Activated naive CD8-positive, alpha-beta T cell treated with anti-CD3 and anti-CD28 coated beads for 36 hours (primary cell): ENCODE measurements around the gene VPS4A. TPM values are rescaled to one million over a fixed set of nuclear protein-coding genes. Genes with fewer than 3 reads are reported as not detected.
"Not testable (repeated sequence)": the region's sequence is repeated elsewhere in the genome, so short reads cannot be mapped to it uniquely, and the experiment has no call there.

ENCODE experiments used
- DNase-seq: peaks from one replicate; pipeline ENCODE4 v3.0.0; 2021
- H3K27ac Mint-ChIP-seq: one replicate; pipeline ENCODE4 v1.8.0; 2022; ENCODE audit warnings: mild to moderate bottlenecking, moderate library complexity, mixed read lengths
- H3K27me3 Mint-ChIP-seq: one replicate; pipeline ENCODE4 v1.8.0; 2022; ENCODE audit warnings: mild to moderate bottlenecking, mixed read lengths
- H3K36me3 Mint-ChIP-seq: one replicate; pipeline ENCODE4 v1.8.0; 2021; ENCODE audit warnings: mild to moderate bottlenecking, mixed read lengths
- H3K4me1 Mint-ChIP-seq: one replicate; pipeline ENCODE4 v1.8.0; 2021; ENCODE audit warnings: mixed read lengths
- H3K4me3 Mint-ChIP-seq: one replicate; pipeline ENCODE4 v1.8.0; 2022; ENCODE audit warnings: mild to moderate bottlenecking, moderate library complexity, mixed read lengths
- H3K9me3 Mint-ChIP-seq: one replicate; pipeline ENCODE4 v1.8.0; 2022; ENCODE audit warnings: mixed read lengths
- total RNA-seq, 2 experiments: library from RNA; stranded (reverse); gene quantifications; one replicate each; pipeline ENCODE4 v1.2.3, GENCODE V29; 2021

Gene VPS4A
- total RNA-seq, 2 experiments from 2014 or later: 27.0 to 28.6 TPM

- H3K4me3 Mint-ChIP-seq, H3K27me3 Mint-ChIP-seq, H3K9me3 Mint-ChIP-seq, H3K4me1 Mint-ChIP-seq, DNase-seq, H3K27ac Mint-ChIP-seq, H3K36me3 Mint-ChIP-seq: not testable (repeated sequence)
These were observed 48.9 kb downstream of the VPS4A start for GRCh38 chr16:69360070-69360469.

GRCh38 chr16:69363281-69363717 is 52.1 kb downstream of the VPS4A start:
- Mint-ChIP-seq H3K9me3 (no peaks in the 10 kb centered on the region), H3K27me3 (no peaks in the 10 kb centered on the region), H3K4me1 (peaks cover 11% of the 10 kb centered on the region), H3K4me3 (no peak overlapping the region), H3K36me3 (peaks cover 9% of the 10 kb centered on the region), H3K27ac (no peak overlapping the region)
- DNase-seq: no peak

DNA sequence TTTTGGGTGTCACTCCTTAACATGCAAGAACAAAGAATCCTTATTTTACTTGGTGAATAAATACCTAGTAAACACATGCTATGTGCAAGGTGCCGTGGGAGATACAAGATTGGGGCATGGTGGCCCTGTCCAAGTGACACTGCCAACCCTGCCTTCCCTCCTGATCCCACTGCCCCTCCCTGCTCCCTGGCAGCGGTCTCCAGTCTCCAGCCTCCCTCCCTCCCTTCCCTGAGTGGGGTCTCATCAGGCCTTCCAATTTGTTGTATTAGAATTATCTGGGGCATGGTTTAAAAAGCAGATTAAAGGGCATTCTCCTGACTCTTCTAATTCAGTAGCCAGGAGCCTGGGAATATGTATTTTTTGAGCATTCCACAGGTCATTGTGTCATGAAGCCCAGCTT is 52.9 kb downstream of the VPS4A start:
- Mint-ChIP-seq H3K27me3 (no peaks in the 10 kb centered on the region), H3K4me1 (peaks cover 11% of the 10 kb centered on the region), H3K27ac (no peak overlapping the region), H3K9me3 (no peaks in the 10 kb centered on the region), H3K4me3 (no peak overlapping the region), H3K36me3 (peaks cover 9% of the 10 kb centered on the region)
- DNase-seq: no peak

GRCh38 chr16:69365901-69366300 is 54.8 kb downstream of the VPS4A start:
- DNase-seq: no peak
- peaks cover 11% of the 10 kb centered on the region for H3K4me1 Mint-ChIP-seq
- H3K9me3 Mint-ChIP-seq: no peaks in the 10 kb centered on the region
- H3K27me3 Mint-ChIP-seq: no peaks in the 10 kb centered on the region
- H3K36me3 Mint-ChIP-seq: peaks cover 18% of the 10 kb centered on the region
- no peak overlapping the region for H3K27ac Mint-ChIP-seq
- H3K4me3 Mint-ChIP-seq: no peak overlapping the region

GRCh38 chr16:69366431-69366830 is 55.3 kb downstream of the VPS4A start:
- Mint-ChIP-seq H3K9me3 (no peaks in the 10 kb centered on the region), H3K27ac (no peak overlapping the region), H3K27me3 (no peaks in the 10 kb centered on the region), H3K4me3 (no peak overlapping the region), H3K36me3 (peaks cover 20% of the 10 kb centered on the region), H3K4me1 (peaks cover 11% of the 10 kb centered on the region)
- no peak for DNase-seq

- peaks cover 23% of the 10 kb centered on the region for H3K36me3 Mint-ChIP-seq
- H3K4me1 Mint-ChIP-seq: peaks cover 11% of the 10 kb centered on the region
- no peak overlapping the region for H3K4me3 Mint-ChIP-seq
- no peaks in the 10 kb centered on the region for H3K9me3 Mint-ChIP-seq
- H3K27me3 Mint-ChIP-seq: no peaks in the 10 kb centered on the region
- no peak overlapping the region for H3K27ac Mint-ChIP-seq
- DNase-seq: no peak
These were observed 56.8 kb downstream of the VPS4A start for GRCh38 chr16:69367980-69368379.

GRCh38 chr16:69368866-69369265 is 57.7 kb downstream of the VPS4A start:
- Mint-ChIP-seq H3K36me3 (peaks cover 21% of the 10 kb centered on the region), H3K27ac (no peak overlapping the region)
- DNase-seq: no peak

DNA sequence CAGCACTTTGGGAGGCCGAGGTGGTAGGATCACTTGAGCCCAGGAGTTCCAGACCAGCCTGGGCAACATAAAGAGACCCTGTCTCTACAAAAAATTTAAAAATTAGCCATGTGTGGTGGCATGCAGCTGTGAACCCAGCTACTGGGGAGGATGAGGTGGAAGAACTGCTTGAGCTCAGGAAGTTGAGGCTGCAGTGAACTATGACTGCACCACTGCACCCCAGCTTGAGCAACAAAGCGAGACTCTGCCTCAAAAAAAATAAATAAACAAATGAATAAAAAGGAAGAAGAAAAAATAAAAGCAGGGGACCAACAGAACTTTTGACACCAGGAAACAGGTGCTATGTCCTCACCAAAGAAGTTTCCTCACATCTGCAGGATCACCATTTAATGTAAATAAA is 60.4 kb downstream of the VPS4A start:
- no peak for DNase-seq
- H3K4me1 Mint-ChIP-seq: peaks cover 9% of the 10 kb centered on the region
- H3K27ac Mint-ChIP-seq: no peak overlapping the region
- H3K9me3 Mint-ChIP-seq: no peaks in the 10 kb centered on the region
- no peak overlapping the region for H3K4me3 Mint-ChIP-seq
- peaks cover 19% of the 10 kb centered on the region for H3K36me3 Mint-ChIP-seq
- no peaks in the 10 kb centered on the region for H3K27me3 Mint-ChIP-seq

More at GRCh38 chr16:69368866-69369265, 57.7 kb downstream of the VPS4A start:
- Mint-ChIP-seq H3K4me1 (peaks cover 12% of the 10 kb centered on the region), H3K27me3 (no peaks in the 10 kb centered on the region), H3K4me3 (no peak overlapping the region), H3K9me3 (no peaks in the 10 kb centered on the region)

DNA sequence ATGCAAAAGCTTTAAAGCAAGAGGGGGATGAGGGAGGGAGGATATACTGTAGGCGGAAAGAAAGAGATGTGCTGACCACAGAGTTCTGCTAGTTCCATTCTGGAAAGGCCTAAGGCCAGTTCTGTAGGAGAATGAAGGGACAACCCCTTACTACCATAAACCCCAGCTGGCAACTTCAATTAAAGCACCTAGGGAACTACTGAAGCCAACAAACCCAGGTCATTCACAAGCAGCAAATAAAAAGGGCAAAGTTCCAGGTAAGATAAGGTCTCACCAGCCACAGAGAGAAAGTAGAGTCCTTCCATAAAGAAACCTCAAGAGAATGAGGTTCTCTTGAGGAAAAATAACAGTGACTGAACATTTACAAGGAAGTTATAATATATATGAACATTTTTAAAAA is 61.9 kb downstream of the VPS4A start:
- DNase-seq: no peak
- no peak overlapping the region for H3K27ac Mint-ChIP-seq
- H3K4me1 Mint-ChIP-seq: peaks cover 5% of the 10 kb centered on the region
- no peak overlapping the region for H3K4me3 Mint-ChIP-seq
- no peaks in the 10 kb centered on the region for H3K27me3 Mint-ChIP-seq
- peaks cover 22% of the 10 kb centered on the region for H3K36me3 Mint-ChIP-seq
- no peaks in the 10 kb centered on the region for H3K9me3 Mint-ChIP-seq

Other genes with a start within 250 kb of the VPS4A start
- under 1 TPM; 0.33 to 0.74 TPM for gene HAS3, start 205.7 kb upstream of the VPS4A start, total RNA-seq
- gene CHTF8, start 178.8 kb upstream of the VPS4A start, total RNA-seq: 100 to 1,000 TPM; 135 to 141 TPM
- gene UTP4, start 178.7 kb upstream of the VPS4A start, total RNA-seq: 100 to 1,000 TPM; 149 to 153 TPM
- 1 to 10 TPM; 6.1 to 6.3 TPM for gene SNTB2, start 124.2 kb upstream of the VPS4A start, total RNA-seq
- 10 to 100 TPM; 33.0 to 36.4 TPM for gene PDF, start 19.2 kb downstream of the VPS4A start, total RNA-seq
- gene COG8, start 28.2 kb downstream of the VPS4A start, total RNA-seq: 10 to 100 TPM; 30.2 to 31.8 TPM
- 10 to 100 TPM; 70.1 to 73.2 TPM for gene NIP7, start 28.4 kb downstream of the VPS4A start, total RNA-seq
- 1 to 10 TPM in 1 of 2 experiments, under 1 TPM in 1; 0.70 to 1.2 TPM for gene TMED6, start 40.4 kb downstream of the VPS4A start, total RNA-seq
- gene TERF2, start 74.7 kb downstream of the VPS4A start, total RNA-seq: 10 to 100 TPM; 54.4 to 55.4 TPM
- 100 to 1,000 TPM; 182 to 183 TPM for gene CYB5B, start 113.3 kb downstream of the VPS4A start, total RNA-seq